ENCODE data around the gene KIRREL2.
"Not testable (repeated sequence)": the region's sequence is repeated elsewhere in the genome, so short reads cannot be mapped to it uniquely, and the experiment has no call there.

KIRREL2 gene

GRCh38 chr19:35889370-35890112 is 32.8 kb downstream of the KIRREL2 start:
- H3K9ac ChIP-seq (ENCODE audit: low read depth, low read length) = no peak overlapping the region
- no peaks in the 10 kb centered on the region for H3K27me3 ChIP-seq (ENCODE audit: control insufficient read depth, insufficient read depth, low read length)
- H3K27ac ChIP-seq (ENCODE audit: low read depth, low read length) = no peak overlapping the region
- no peaks in the 10 kb centered on the region for H3K9me3 ChIP-seq (ENCODE audit: control insufficient read depth, insufficient read depth, low read length)
- H3K4me3 ChIP-seq (ENCODE audit: low read depth, low read length) = no peak overlapping the region
- H3K36me3 ChIP-seq (ENCODE audit: control insufficient read depth, insufficient read depth, low read length) = peaks cover 58% of the 10 kb centered on the region
- H3K4me1 ChIP-seq (ENCODE audit: control insufficient read depth, insufficient read depth, low read length) = no peaks in the 10 kb centered on the region

- H3K27me3 ChIP-seq (ENCODE audit: control insufficient read depth, insufficient read depth, low read length) = no peaks in the 10 kb centered on the region
- no peaks in the 10 kb centered on the region for H3K4me1 ChIP-seq (ENCODE audit: control insufficient read depth, insufficient read depth, low read length)
- H3K36me3 ChIP-seq (ENCODE audit: control insufficient read depth, insufficient read depth, low read length) = peaks cover 62% of the 10 kb centered on the region
- no peak overlapping the region for H3K4me3 ChIP-seq (ENCODE audit: low read depth, low read length)
- no peak overlapping the region for H3K27ac ChIP-seq (ENCODE audit: low read depth, low read length)
- no peaks in the 10 kb centered on the region for H3K9me3 ChIP-seq (ENCODE audit: control insufficient read depth, insufficient read depth, low read length)
- H3K9ac ChIP-seq (ENCODE audit: low read depth, low read length) = no peak overlapping the region
These were observed 33.5 kb downstream of the KIRREL2 start for GRCh38 chr19:35890113-35890650.

GRCh38 chr19:35891819-35892218 is 35.1 kb downstream of the KIRREL2 start:
- not testable (repeated sequence) for H3K27me3 ChIP-seq (ENCODE audit: control insufficient read depth, insufficient read depth, low read length); H3K27ac ChIP-seq (ENCODE audit: low read depth, low read length); H3K9me3 ChIP-seq (ENCODE audit: control insufficient read depth, insufficient read depth, low read length); H3K4me3 ChIP-seq (ENCODE audit: low read depth, low read length); H3K4me1 ChIP-seq (ENCODE audit: control insufficient read depth, insufficient read depth, low read length); H3K9ac ChIP-seq (ENCODE audit: low read depth, low read length)
- H3K36me3 ChIP-seq (ENCODE audit: control insufficient read depth, insufficient read depth, low read length) = peaks cover 74% of the 10 kb centered on the region

GRCh38 chr19:35894342-35894741 is 37.6 kb downstream of the KIRREL2 start:
- no peaks in the 10 kb centered on the region for H3K9me3 ChIP-seq (ENCODE audit: control insufficient read depth, insufficient read depth, low read length)
- no peak overlapping the region for H3K9ac ChIP-seq (ENCODE audit: low read depth, low read length)
- no peaks in the 10 kb centered on the region for H3K27me3 ChIP-seq (ENCODE audit: control insufficient read depth, insufficient read depth, low read length)
- no peaks in the 10 kb centered on the region for H3K4me1 ChIP-seq (ENCODE audit: control insufficient read depth, insufficient read depth, low read length)
- peaks cover 67% of the 10 kb centered on the region for H3K36me3 ChIP-seq (ENCODE audit: control insufficient read depth, insufficient read depth, low read length)
- H3K4me3 ChIP-seq (ENCODE audit: low read depth, low read length) = no peak overlapping the region
- no peak overlapping the region for H3K27ac ChIP-seq (ENCODE audit: low read depth, low read length)

GRCh38 chr19:35895911-35896642 is 39.4 kb downstream of the KIRREL2 start:
- H3K27me3 ChIP-seq (ENCODE audit: control insufficient read depth, insufficient read depth, low read length) = no peaks in the 10 kb centered on the region
- no peaks in the 10 kb centered on the region for H3K9me3 ChIP-seq (ENCODE audit: control insufficient read depth, insufficient read depth, low read length)
- H3K27ac ChIP-seq (ENCODE audit: low read depth, low read length) = no peak overlapping the region
- H3K9ac ChIP-seq (ENCODE audit: low read depth, low read length) = no peak overlapping the region
- H3K4me1 ChIP-seq (ENCODE audit: control insufficient read depth, insufficient read depth, low read length) = 0 out of 2 replicates have a peak, but pooled peaks cover 2% of the 10 kb centered on the region
- peaks cover 50% of the 10 kb centered on the region for H3K36me3 ChIP-seq (ENCODE audit: control insufficient read depth, insufficient read depth, low read length)
- H3K4me3 ChIP-seq (ENCODE audit: low read depth, low read length) = no peak overlapping the region

GRCh38 chr19:35896643-35897040 is 39.9 kb downstream of the KIRREL2 start:
- no peaks in the 10 kb centered on the region for H3K9me3 ChIP-seq (ENCODE audit: control insufficient read depth, insufficient read depth, low read length)
- H3K27me3 ChIP-seq (ENCODE audit: control insufficient read depth, insufficient read depth, low read length) = no peaks in the 10 kb centered on the region
- no peak overlapping the region for H3K4me3 ChIP-seq (ENCODE audit: low read depth, low read length)
- peaks cover 48% of the 10 kb centered on the region for H3K36me3 ChIP-seq (ENCODE audit: control insufficient read depth, insufficient read depth, low read length)
- H3K27ac ChIP-seq (ENCODE audit: low read depth, low read length) = no peak overlapping the region
- 0 out of 2 replicates have a peak, but pooled peaks cover 5% of the 10 kb centered on the region for H3K4me1 ChIP-seq (ENCODE audit: control insufficient read depth, insufficient read depth, low read length)
- H3K9ac ChIP-seq (ENCODE audit: low read depth, low read length) = no peak overlapping the region

- peaks cover 43% of the 10 kb centered on the region for H3K36me3 ChIP-seq (ENCODE audit: control insufficient read depth, insufficient read depth, low read length)
- peaks cover 7% of the 10 kb centered on the region; the same call in 1 of the 2 replicates for H3K27me3 ChIP-seq (ENCODE audit: control insufficient read depth, insufficient read depth, low read length)
- no peaks in the 10 kb centered on the region for H3K9me3 ChIP-seq (ENCODE audit: control insufficient read depth, insufficient read depth, low read length)
- H3K4me3 ChIP-seq (ENCODE audit: low read depth, low read length) = peak overlapping the region; percentile 93; the same call in 1 of the 2 replicates
- H3K27ac ChIP-seq (ENCODE audit: low read depth, low read length) = no peak overlapping the region
- 0 out of 2 replicates have a peak, but pooled peaks cover 5% of the 10 kb centered on the region for H3K4me1 ChIP-seq (ENCODE audit: control insufficient read depth, insufficient read depth, low read length)
- H3K9ac ChIP-seq (ENCODE audit: low read depth, low read length) = no peak overlapping the region
These were observed 41.2 kb downstream of the KIRREL2 start for GRCh38 chr19:35897706-35898451.

- H3K4me3 ChIP-seq (ENCODE audit: low read depth, low read length) = peak overlapping the region; percentile 93
- peaks cover 8% of the 10 kb centered on the region; the same call in 1 of the 2 replicates for H3K27me3 ChIP-seq (ENCODE audit: control insufficient read depth, insufficient read depth, low read length)
- peaks cover 38% of the 10 kb centered on the region for H3K36me3 ChIP-seq (ENCODE audit: control insufficient read depth, insufficient read depth, low read length)
- H3K27ac ChIP-seq (ENCODE audit: low read depth, low read length) = no peak overlapping the region
- no peaks in the 10 kb centered on the region for H3K9me3 ChIP-seq (ENCODE audit: control insufficient read depth, insufficient read depth, low read length)
- peaks cover 8% of the 10 kb centered on the region; the same call in 1 of the 2 replicates for H3K4me1 ChIP-seq (ENCODE audit: control insufficient read depth, insufficient read depth, low read length)
- H3K9ac ChIP-seq (ENCODE audit: low read depth, low read length) = no peak overlapping the region
These were observed 41.7 kb downstream of the KIRREL2 start for GRCh38 chr19:35898499-35898809.

GRCh38 chr19:35899547-35900214 is 43.0 kb downstream of the KIRREL2 start:
- Histone ChIP-seq H3K9ac (ENCODE audit: low read depth, low read length) (peak overlapping the region; percentile 48; the same call in 1 of the 2 replicates), H3K36me3 (ENCODE audit: control insufficient read depth, insufficient read depth, low read length) (peaks cover 31% of the 10 kb centered on the region), H3K27ac (ENCODE audit: low read depth, low read length) (peak overlapping the region; percentile 69), H3K9me3 (ENCODE audit: control insufficient read depth, insufficient read depth, low read length) (no peaks in the 10 kb centered on the region), H3K4me3 (ENCODE audit: low read depth, low read length) (peak overlapping the region; percentile 93), H3K27me3 (ENCODE audit: control insufficient read depth, insufficient read depth, low read length) (peaks cover 8% of the 10 kb centered on the region; the same call in 1 of the 2 replicates), H3K4me1 (ENCODE audit: control insufficient read depth, insufficient read depth, low read length) (peaks cover 8% of the 10 kb centered on the region; the same call in 1 of the 2 replicates)

- no peaks in the 10 kb centered on the region for H3K9me3 ChIP-seq (ENCODE audit: control insufficient read depth, insufficient read depth, low read length)
- H3K4me1 ChIP-seq (ENCODE audit: control insufficient read depth, insufficient read depth, low read length) = peaks cover 8% of the 10 kb centered on the region; the same call in 1 of the 2 replicates
- H3K27ac ChIP-seq (ENCODE audit: low read depth, low read length) = no peak overlapping the region
- H3K4me3 ChIP-seq (ENCODE audit: low read depth, low read length) = peak overlapping the region; percentile 93; the same call in 1 of the 2 replicates
- H3K36me3 ChIP-seq (ENCODE audit: control insufficient read depth, insufficient read depth, low read length) = peaks cover 21% of the 10 kb centered on the region
- H3K27me3 ChIP-seq (ENCODE audit: control insufficient read depth, insufficient read depth, low read length) = peaks cover 8% of the 10 kb centered on the region; the same call in 1 of the 2 replicates
- H3K9ac ChIP-seq (ENCODE audit: low read depth, low read length) = no peak overlapping the region
These were observed 44.4 kb downstream of the KIRREL2 start for GRCh38 chr19:35901055-35901644.
